GM12892 (cell line): ENCODE results near the gene RPS23.
"Not testable (repeated sequence)": the region's sequence is repeated elsewhere in the genome, so short reads cannot be mapped to it uniquely, and the experiment has no call there.

ENCODE experiments used
- DNase-seq: peaks from one replicate; pipeline ENCODE4 v3.0.0; 2011; ENCODE audit not compliant: insufficient read length
- FAIRE-seq: peaks from 2 replicates; lab custom pipeline; 2011; peaks lifted over from hg19 to GRCh38; lab: Jason Lieb, UNC
- POLR2A ChIP-seq: IDR thresholded peaks from 2 replicates; pipeline ENCODE4 v1.6.1; 2011; ENCODE audit warnings: low read depth, low read length, control low read depth
- POLR2AphosphoS5 ChIP-seq: IDR thresholded peaks from 2 replicates; pipeline ENCODE4 v1.6.1; 2011; ENCODE audit warnings: low read depth, low read length, control low read depth
- TAF1 ChIP-seq: IDR thresholded peaks from 2 replicates; pipeline ENCODE4 v1.6.1; 2011; ENCODE audit warnings: low read depth, mild to moderate bottlenecking, control low read depth, low read length, borderline replicate concordance

Gene RPS23

GRCh38 chr5:82285206-82285605 lies 7.1 kb upstream of the RPS23 start:
- DNase-seq: no peak
- FAIRE-seq: no peak
- no peak for TF ChIP-seq TAF1
- TF ChIP-seq POLR2A: no peak
- no peak for TF ChIP-seq POLR2AphosphoS5

GRCh38 chr5:82283893-82284292 lies 5.7 kb upstream of the RPS23 start:
- DNase-seq (no peak), FAIRE-seq (no peak)
- no peak for TF ChIP-seq POLR2A
- TF ChIP-seq POLR2AphosphoS5: no peak
- TF ChIP-seq TAF1: no peak

GRCh38 chr5:82278711-82279370 lies 687 bp upstream of the RPS23 start:
- TF ChIP-seq POLR2A: no peak
- TF ChIP-seq POLR2AphosphoS5: no peak
- no peak for TF ChIP-seq TAF1
- DNase-seq (no peak), FAIRE-seq (no peak)

GRCh38 chr5:82277613-82277986 lies 554 bp downstream of the RPS23 start:
- DNase-seq (no peak), FAIRE-seq (peak; percentile 30)
- peak; percentile 41; the same call in 1 of the 2 replicates for TF ChIP-seq POLR2AphosphoS5
- TF ChIP-seq TAF1: no peak
- TF ChIP-seq POLR2A: no peak; the same call in 1 of the 2 replicates

- DNase-seq (no peak), FAIRE-seq (no peak)
- TF ChIP-seq POLR2AphosphoS5: no peak
- no peak for TF ChIP-seq POLR2A
- no peak for TF ChIP-seq TAF1
These were observed 1.1 kb downstream of the RPS23 start for GRCh38 chr5:82276800-82277612.

GRCh38 chr5:82275216-82275664 lies 2.9 kb downstream of the RPS23 start:
- TF ChIP-seq POLR2AphosphoS5 (no peak; the same call in 1 of the 2 replicates), POLR2A (peak; percentile 61)
- FAIRE-seq: no peak
- no peak for DNase-seq

GRCh38 chr5:82274343-82275211 lies 3.6 kb downstream of the RPS23 start:
- DNase-seq: no peak
- no peak for FAIRE-seq

GRCh38 chr5:82273426-82273825 lies 4.7 kb downstream of the RPS23 start:
- DNase-seq: not testable (repeated sequence)

More at GRCh38 chr5:82274343-82275211, 3.6 kb downstream of the RPS23 start:
- TF ChIP-seq POLR2AphosphoS5 (peak; percentile 68), TAF1 (no peak), POLR2A (peak; percentile 38)

GRCh38 chr5:82272571-82273356 lies 5.4 kb downstream of the RPS23 start:
- FAIRE-seq, DNase-seq: not testable (repeated sequence)

More at GRCh38 chr5:82273426-82273825, 4.7 kb downstream of the RPS23 start:
- not testable (repeated sequence) for FAIRE-seq

GRCh38 chr5:82269363-82269762 lies 8.8 kb downstream of the RPS23 start:
- not testable (repeated sequence) for FAIRE-seq

GRCh38 chr5:82267297-82267933 lies 10.7 kb downstream of the RPS23 start:
- FAIRE-seq, DNase-seq: not testable (repeated sequence)

More at GRCh38 chr5:82269363-82269762, 8.8 kb downstream of the RPS23 start:
- DNase-seq: not testable (repeated sequence)

- DNase-seq: no peak
- FAIRE-seq: no peak
- TF ChIP-seq TAF1 (no peak), POLR2A (no peak)
These were observed 13.1 kb downstream of the RPS23 start for GRCh38 chr5:82265047-82265446.
